HepG2 (cell line): Measurements from ENCODE around the gene CARD16. TPM values are rescaled to one million over a fixed set of nuclear protein-coding genes. Genes with fewer than 3 reads are reported as not detected.

Experiments used
- ATAC-seq: fragments of 200-7000 bp; cut with Tn5 transposase; 3 replicates; pipeline ENCODE4 v1.9.1; 2020; ENCODE audit warnings: mild to moderate bottlenecking, moderate library complexity
- BruUV-seq: library from RNA; stranded (reverse); fragments of 400-500 nt; replicated peaks from 2 replicates; lab custom pipeline; 2021; lab: Mats Ljungman, UMichigan
- CTCF ChIA-PET: fragments of 300-600 bp; formaldehyde crosslinking; extraction: SDS; loops from one replicate; lab custom pipeline; 2021; ENCODE audit warnings: low total read pairs, inconsistent platforms, low intra/inter-chr PET ratio; lab: Yijun Ruan, JAX
- POLR2A ChIA-PET: fragments of 350-600 bp; sonication (Branson Sonifier 250); formaldehyde crosslinking; loops from one replicate; lab custom pipeline; 2020; ENCODE audit warnings: antibody characterized with exemption, inconsistent platforms; lab: Yijun Ruan, JAX
- DNase-seq: peaks from one replicate; pipeline ENCODE4 v3.0.0-alpha.2; 2015; ENCODE audit warnings: low spot score
- FAIRE-seq: peaks from 3 replicates; lab custom pipeline; 2011; peaks lifted over from hg19 to GRCh38; lab: Jason Lieb, UNC
- H2AFZ ChIP-seq: one replicate; pipeline ENCODE4 v1.6.1; 2011; ENCODE audit warnings: low read length, inconsistent platforms
- H3K27ac ChIP-seq: fragments of 300-600 bp; 3 replicates; pipeline ENCODE4 v1.8.0; 2011; ENCODE audit warnings: mixed run types, mild to moderate bottlenecking, mixed read lengths, low read length, inconsistent platforms; ENCODE audit not compliant: insufficient read depth; ENCODE audit errors: extremely low read length
- H3K27me3 ChIP-seq, 2 experiments: fragments of 200-600 bp in 1 of 2; 2 replicates in 1 of 2; 3 replicates in 1 of 2; pipeline versions ENCODE4 v1.6.0 to v1.8.0; 2011; ENCODE audit warnings: low read length in 2 of 2, mild to moderate bottlenecking in 2 of 2, moderate library complexity in 2 of 2, inconsistent platforms in 1 of 2; ENCODE audit not compliant: insufficient read depth in 2 of 2, control insufficient read depth in 1 of 2
- H3K36me3 ChIP-seq, 2 experiments: fragments of 200-600 bp in 1 of 2; replicated peaks in 1 of 2; 2 replicates in 1 of 2; 3 replicates in 1 of 2; pipeline versions ENCODE4 v1.5.1 to v1.8.0; 2011; ENCODE audit warnings: low read length in 2 of 2, inconsistent platforms in 1 of 2; ENCODE audit not compliant: insufficient read depth in 2 of 2, control insufficient read depth in 1 of 2
- H3K4me1 ChIP-seq: 2 replicates; pipeline ENCODE4 v1.5.1; 2012; ENCODE audit warnings: low read length, inconsistent platforms; ENCODE audit not compliant: insufficient read depth
- H3K4me2 ChIP-seq: 2 replicates; pipeline ENCODE4 v1.6.0; 2011; ENCODE audit warnings: low read depth, low read length, inconsistent platforms
- H3K4me3 ChIP-seq, 3 experiments: fragments of 200-600 bp in 1 of 3; sonication (generic), shearing (Covaris generic) in 1 of 3; replicated peaks in 1 of 3; 2 replicates each; pipeline ENCODE4 v1.5.1; 2011 to 2016; ENCODE audit warnings: low read length in 3 of 3, inconsistent platforms in 2 of 3, low read depth in 2 of 3, mild to moderate bottlenecking in 2 of 3, control low read depth in 1 of 3, mixed read lengths in 1 of 3; ENCODE audit not compliant: insufficient read depth in 1 of 3
- H3K79me2 ChIP-seq: one replicate; pipeline ENCODE4 v1.6.1; 2011; ENCODE audit warnings: low read length, inconsistent platforms; ENCODE audit not compliant: insufficient read depth
- H3K9ac ChIP-seq: 2 replicates; pipeline ENCODE4 v1.6.0; 2011; ENCODE audit warnings: mild to moderate bottlenecking, low read depth, low read length, inconsistent platforms; ENCODE audit not compliant: insufficient read depth
- H3K9me3 ChIP-seq: 2 replicates; pipeline ENCODE4 v1.5.1; 2012; ENCODE audit warnings: mild to moderate bottlenecking, low read length
- H4K20me1 ChIP-seq: 2 replicates; pipeline ENCODE4 v1.6.0; 2011; ENCODE audit warnings: inconsistent platforms, mild to moderate bottlenecking, low read length, moderate library complexity; ENCODE audit not compliant: insufficient read depth
- CEBPG ChIP-seq: IDR thresholded peaks from 2 replicates; pipeline ENCODE4 v1.6.1; 2016
- MYC ChIP-seq: sonication (generic); formaldehyde crosslinking; IDR thresholded peaks from 2 replicates; pipeline ENCODE4 v1.9.0; 2021; ENCODE audit warnings: missing genetic modification reagents, borderline replicate concordance
- NCOR1 ChIP-seq: fragments of 200-600 bp; sonication (generic); IDR thresholded peaks from 2 replicates; pipeline ENCODE4 v1.7.0; 2017; ENCODE audit warnings: antibody characterized with exemption, low read length, borderline replicate concordance
- RARA ChIP-seq: IDR thresholded peaks from 2 replicates; pipeline ENCODE4 v1.6.1; 2016; ENCODE audit warnings: missing genetic modification reagents, missing compliant biosample characterization
- TFE3 ChIP-seq: IDR thresholded peaks from 2 replicates; pipeline ENCODE4 v1.6.1; 2016
- ZBTB4 ChIP-seq: sonication (generic); formaldehyde crosslinking; IDR thresholded peaks from 2 replicates; pipeline ENCODE4 v1.4.0; 2020; ENCODE audit warnings: missing genetic modification reagents, mild to moderate bottlenecking, borderline replicate concordance
- ZNF276 ChIP-seq: sonication (generic); formaldehyde crosslinking; IDR thresholded peaks from 2 replicates; pipeline ENCODE4 v1.4.0; 2020; ENCODE audit warnings: mild to moderate bottlenecking, low read depth, missing genetic modification reagents
- WGBS: methylation state at CpG from one replicate; pipeline ENCODE4 v1.1.6; 2017; ENCODE audit warnings: low lambda C conversion rate; 5-methylcytosine and 5-hydroxymethylcytosine counted together
- in situ Hi-C: cut with HindIII; loops from 2 replicates; pipeline ENCODE4 v1.10.0; 2017; ENCODE audit warnings: low pct_unique_long_range_greater_than_20kb; ENCODE audit not compliant: extremely low pct_ligation_motif_present
- intact Hi-C: fragments of 100-400 bp; cut with micrococcal nuclease; formaldehyde crosslinking; loops from one replicate; pipeline ENCODE4 v1.10.0; 2022; ENCODE audit not compliant: unreplicated experiment
- polyA plus RNA-seq, 8 experiments: library from polyadenylated mRNA; depleted of rRNA in 3 of 8; stranded (reverse) in 7 of 8; unstranded in 1 of 8; fragments of >200 nt; fragmentation: Illumina TruSeq in 4 of 8; extraction: Trizol in 4 of 8; gene quantifications; 2 replicates each; pipeline versions ENCODE4 v1.2.1 to v1.2.3, GENCODE V29; 2011 to 2016; ENCODE audit warnings: low read depth in 4 of 8, missing spikeins in 1 of 8, mixed read lengths in 1 of 8; ENCODE audit not compliant: insufficient read depth in 1 of 8
- total RNA-seq, 5 experiments: library from RNA; depleted of rRNA; stranded (reverse); fragments of >200 nt; fragmentation: Illumina TruSeq; extraction: Trizol; gene quantifications; 2 replicates each; pipeline ENCODE4 v1.2.3, GENCODE V29; 2016; ENCODE audit warnings: low read depth in 1 of 5

CARD16 gene
- total and polyA plus RNA-seq, 2 of the 13 experiments (the other 11 are each of a cell fraction or from before 2014, with no cell fraction given) = 0.34 TPM; not detected in 1

GRCh38 chr11:105049481-105049880 lies 4.3 kb upstream of the CARD16 start:
- in situ Hi-C loops = no loop called here
- no peak for ATAC-seq

GRCh38 chr11:105046898-105047579 lies 1.9 kb upstream of the CARD16 start:
- Histone ChIP-seq H3K27ac (peak overlapping the region; percentile 76), H3K9me3 (no peaks in the 10 kb centered on the region), H2AFZ (no peak overlapping the region), H3K9ac (peak overlapping the region; percentile 23; the same call in 1 of the 2 replicates), H4K20me1 (no peaks in the 10 kb centered on the region), H3K4me3 (no peak overlapping the region; a peak in 1 of 6 replicates), H3K27me3 (no peaks in the 10 kb centered on the region), H3K79me2 (no peaks in the 10 kb centered on the region), H3K4me1 (peaks cover 65% of the 10 kb centered on the region), H3K36me3 (no peaks in the 10 kb centered on the region), H3K4me2 (peak overlapping the region; percentile 53)
- in situ Hi-C loops (no loop called here), intact Hi-C loops (loop anchor here (1.0 to 10.0 kb wide), 4 partner anchors 10 to 98 kb away; partner anchors contain the start of gene CASP4)
- ChIA-PET CTCF (no interaction called here), POLR2A (interaction anchor here (0.6 to 1.2 kb wide), 3 partner anchors 10 to 78 kb away, joined by 3 to 6 read pairs (median 4); no protein-coding TSS in a partner anchor)
- WGBS = 44% methylated on average over 8 of the region's 8 CpGs
- FAIRE-seq = peak; percentile 96
- DNase-seq = peak; percentile 92
- ATAC-seq = peak; percentile 94
- no TSS peak for BruUV-seq
- TF ChIP-seq ZBTB4 (CRISPR knock-in tag) = no peak
- peak; percentile 89 for TF ChIP-seq TFE3
- peak; percentile 60 for TF ChIP-seq NCOR1
- TF ChIP-seq CEBPG (CRISPR knock-in tag) = peak; percentile 71
- peak; percentile 81 for TF ChIP-seq RARA (CRISPR knock-in tag)

More at GRCh38 chr11:105049481-105049880, 4.3 kb upstream of the CARD16 start:
- Histone ChIP-seq H2AFZ (peak overlapping the region; percentile 60), H4K20me1 (no peaks in the 10 kb centered on the region), H3K79me2 (no peaks in the 10 kb centered on the region), H3K36me3 (no peaks in the 10 kb centered on the region), H3K4me1 (peaks cover 82% of the 10 kb centered on the region), H3K27ac (peak overlapping the region; percentile 11), H3K4me3 (no peak overlapping the region), H3K9ac (no peak overlapping the region), H3K4me2 (no peak overlapping the region), H3K9me3 (no peaks in the 10 kb centered on the region), H3K27me3 (no peaks in the 10 kb centered on the region)
- CTCF ChIA-PET = no interaction called here
- intact Hi-C loops = loop anchor here (5.0 to 10.0 kb wide), 2 partner anchors 52 to 95 kb away; no protein-coding TSS in a partner anchor
- no peak for DNase-seq
- no TSS peak for BruUV-seq
- 95% methylated on average over 1 of the region's 1 CpG for WGBS
- POLR2A ChIA-PET = interaction anchor here (0.6 kb wide), 1 partner anchor 14 kb away, joined by 4 read pairs; no protein-coding TSS in a partner anchor
- no peak for TF ChIP-seq MYC (CRISPR knock-in tag)
- TF ChIP-seq ZNF276 (CRISPR knock-in tag) = no peak
- FAIRE-seq = no peak
